ENCODE results near the gene LGI4.

Gene LGI4

DNA sequence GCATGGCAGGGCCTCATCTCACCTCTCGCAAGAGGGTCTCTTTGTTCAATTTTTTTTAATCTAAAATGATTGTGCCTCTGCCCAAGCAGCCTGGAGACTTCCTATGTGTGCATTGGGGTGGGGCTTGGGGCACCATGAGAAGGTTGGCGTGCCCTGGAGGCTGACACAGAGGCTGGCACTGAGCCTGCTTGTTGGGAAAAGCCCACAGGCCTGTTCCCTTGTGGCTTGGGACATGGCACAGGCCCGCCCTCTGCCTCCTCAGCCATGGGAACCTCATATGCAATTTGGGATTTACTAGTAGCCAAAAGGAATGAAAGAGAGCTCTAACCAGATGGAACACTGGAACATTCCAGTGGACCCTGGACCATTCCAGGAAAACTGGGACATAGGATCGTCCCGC lies 11.3 kb downstream of the LGI4 start:
- DNase-seq (ENCODE audit: extremely low read depth, low read depth): no peak
- TF ChIP-seq, protein P1, sequence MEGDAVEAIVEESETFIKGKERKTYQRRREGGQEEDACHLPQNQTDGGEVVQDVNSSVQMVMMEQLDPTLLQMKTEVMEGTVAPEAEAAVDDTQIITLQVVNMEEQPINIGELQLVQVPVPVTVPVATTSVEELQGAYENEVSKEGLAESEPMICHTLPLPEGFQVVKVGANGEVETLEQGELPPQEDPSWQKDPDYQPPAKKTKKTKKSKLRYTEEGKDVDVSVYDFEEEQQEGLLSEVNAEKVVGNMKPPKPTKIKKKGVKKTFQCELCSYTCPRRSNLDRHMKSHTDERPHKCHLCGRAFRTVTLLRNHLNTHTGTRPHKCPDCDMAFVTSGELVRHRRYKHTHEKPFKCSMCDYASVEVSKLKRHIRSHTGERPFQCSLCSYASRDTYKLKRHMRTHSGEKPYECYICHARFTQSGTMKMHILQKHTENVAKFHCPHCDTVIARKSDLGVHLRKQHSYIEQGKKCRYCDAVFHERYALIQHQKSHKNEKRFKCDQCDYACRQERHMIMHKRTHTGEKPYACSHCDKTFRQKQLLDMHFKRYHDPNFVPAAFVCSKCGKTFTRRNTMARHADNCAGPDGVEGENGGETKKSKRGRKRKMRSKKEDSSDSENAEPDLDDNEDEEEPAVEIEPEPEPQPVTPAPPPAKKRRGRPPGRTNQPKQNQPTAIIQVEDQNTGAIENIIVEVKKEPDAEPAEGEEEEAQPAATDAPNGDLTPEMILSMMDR (IDR thresholded peaks at IDR 0.05; ENCODE audit: low read depth, low read length, missing control alignments): no peak
- peak overlapping the region; percentile 60; the same call in 1 of the 2 replicates for H3K4me3 ChIP-seq (replicated peaks; ENCODE audit: low read depth, low read length)

DNA sequence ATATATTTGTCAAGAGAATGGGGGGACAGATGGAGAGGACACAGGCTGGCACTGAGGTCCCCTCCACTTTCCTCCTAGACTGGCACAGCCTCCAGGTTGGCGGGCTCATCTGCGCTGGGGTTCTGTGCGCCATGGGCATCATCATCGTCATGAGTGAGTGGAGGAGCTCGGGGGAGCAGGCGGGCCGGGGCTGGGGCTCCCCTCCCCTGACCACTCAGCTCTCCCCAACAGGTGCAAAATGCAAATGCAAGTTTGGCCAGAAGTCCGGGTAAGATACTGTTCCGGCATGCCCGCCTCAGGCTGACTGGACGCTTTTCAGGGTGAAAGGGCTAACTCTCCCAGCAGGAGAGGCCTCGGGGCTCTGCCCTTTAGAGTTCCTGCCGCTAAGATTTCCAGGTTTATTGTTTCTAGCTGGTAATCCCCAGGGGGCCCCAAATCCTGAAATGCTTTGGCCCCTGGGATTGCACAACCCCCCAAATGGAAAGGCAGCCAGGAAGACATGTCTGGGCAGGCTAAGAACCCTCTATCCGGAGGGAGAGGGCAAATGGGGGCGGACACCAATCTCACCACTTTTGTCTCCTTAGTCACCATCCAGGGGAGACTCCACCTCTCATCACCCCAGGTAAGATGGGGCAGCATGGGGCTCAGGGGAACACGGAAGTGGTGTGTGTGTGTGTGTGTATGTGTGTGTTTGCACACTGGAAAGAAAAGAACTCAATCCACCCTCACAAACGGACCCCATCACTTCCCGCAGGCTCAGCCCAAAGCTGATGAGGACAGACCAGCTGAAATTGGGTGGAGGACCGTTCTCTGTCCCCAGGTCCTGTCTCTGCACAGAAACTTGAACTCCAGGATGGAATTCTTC lies 11.9 kb downstream of the LGI4 start:
- DNase-seq (ENCODE audit: extremely low read depth, low read depth): no peak
- no peak overlapping the region for H3K4me3 ChIP-seq (replicated peaks; ENCODE audit: low read depth, low read length)
- TF ChIP-seq, protein P1 (IDR thresholded peaks at IDR 0.05; ENCODE audit: low read depth, low read length, missing control alignments): no peak

DNA sequence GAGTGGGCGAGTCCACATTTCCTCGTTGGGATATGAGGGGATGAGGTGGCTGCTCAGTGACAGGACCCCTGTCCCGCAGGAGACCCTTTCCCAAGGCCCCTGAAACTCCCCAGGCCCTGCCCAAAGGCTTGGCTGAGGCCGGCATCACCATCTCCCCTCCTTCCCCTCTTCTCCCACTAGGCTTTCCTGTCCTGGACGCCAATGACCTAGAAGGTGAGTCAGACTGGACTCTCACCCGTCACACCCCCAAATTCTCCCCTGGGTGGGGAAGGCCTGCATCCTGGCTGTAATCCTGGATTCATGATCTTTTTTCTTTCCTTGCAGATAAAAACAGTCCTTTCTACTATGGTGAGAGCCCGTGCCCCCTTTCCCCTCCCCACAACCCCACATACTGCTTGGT lies 14.0 kb downstream of the LGI4 start:
- TF ChIP-seq, protein P1 (IDR thresholded peaks at IDR 0.05; ENCODE audit: low read depth, low read length, missing control alignments): no peak
- no peak overlapping the region for H3K4me3 ChIP-seq (replicated peaks; ENCODE audit: low read depth, low read length)
- DNase-seq (ENCODE audit: extremely low read depth, low read depth): no peak

DNA sequence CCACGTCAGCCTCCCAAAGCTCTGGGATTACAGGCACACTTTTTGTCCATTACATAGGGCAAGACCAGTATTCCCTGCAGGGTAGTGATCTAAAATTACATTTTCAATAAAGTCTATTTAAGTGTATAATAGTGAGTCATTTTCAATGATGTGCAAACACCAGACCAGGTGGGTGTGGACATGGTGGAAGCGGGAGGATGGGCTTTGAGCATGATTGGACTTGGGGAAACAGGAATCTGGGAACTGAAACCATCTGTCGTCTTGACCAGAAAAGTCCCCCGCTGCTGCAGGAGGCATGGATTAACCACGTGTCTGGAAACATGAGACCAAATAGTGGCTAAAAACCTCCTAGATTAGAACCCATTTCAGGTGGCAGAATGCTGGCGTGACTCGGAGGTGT lies 14.4 kb downstream of the LGI4 start:
- TF ChIP-seq, protein P1 (IDR thresholded peaks at IDR 0.05; ENCODE audit: low read depth, low read length, missing control alignments): no peak
- peak; percentile 90 for DNase-seq (ENCODE audit: extremely low read depth, low read depth)
- H3K4me3 ChIP-seq (replicated peaks; ENCODE audit: low read depth, low read length): no peak overlapping the region

DNA sequence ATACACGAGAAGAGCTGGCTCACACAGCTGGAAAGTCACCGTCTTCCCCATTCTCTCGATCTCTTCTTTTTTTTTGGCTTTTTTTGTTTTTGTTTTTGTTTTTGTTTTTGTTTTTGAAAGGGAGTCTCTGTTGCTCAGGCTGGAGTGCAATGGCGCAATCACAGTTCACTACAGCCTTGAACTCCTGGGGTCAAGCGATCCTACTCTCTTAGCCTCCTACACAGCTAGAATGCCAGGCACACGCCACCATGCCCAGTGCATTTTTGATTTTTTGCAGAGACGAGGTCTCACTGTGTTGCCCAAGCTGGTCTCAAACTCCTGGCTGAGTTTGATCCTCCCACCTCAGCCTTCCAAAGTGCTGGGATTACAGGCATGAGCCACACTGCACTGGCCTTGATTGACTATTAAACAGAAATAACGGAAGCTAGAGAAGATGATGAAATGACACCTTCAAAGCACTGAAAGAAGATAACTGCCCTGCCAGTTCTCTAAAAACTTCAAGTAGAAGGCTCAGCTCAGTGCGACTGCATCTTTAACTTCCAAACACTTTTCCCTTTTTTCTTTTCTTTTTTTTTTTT lies 15.2 kb downstream of the LGI4 start:
- no peak for DNase-seq (ENCODE audit: extremely low read depth, low read depth)
- TF ChIP-seq, protein P1 (IDR thresholded peaks at IDR 0.05; ENCODE audit: low read depth, low read length, missing control alignments): no peak
- H3K4me3 ChIP-seq (replicated peaks; ENCODE audit: low read depth, low read length): no peak overlapping the region

DNA sequence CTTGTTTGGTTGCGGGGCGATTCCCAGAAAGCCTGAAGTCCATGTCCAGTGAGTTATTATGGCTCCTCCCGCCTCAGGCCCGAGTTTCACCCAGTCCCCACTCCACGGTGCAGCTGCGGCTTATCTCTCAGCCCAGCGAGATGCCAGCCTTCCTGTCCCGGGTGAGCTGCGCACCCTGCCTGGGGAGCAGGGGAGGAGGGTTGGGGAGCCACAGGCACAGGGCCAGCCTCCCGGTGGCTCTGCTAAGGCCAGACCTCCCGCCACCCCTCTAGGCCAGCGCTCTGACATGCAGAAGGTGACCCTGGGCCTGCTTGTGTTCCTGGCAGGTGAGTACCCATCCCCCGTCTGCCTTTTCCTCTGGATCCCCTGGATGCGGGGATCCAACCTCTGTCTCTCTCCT lies 15.8 kb downstream of the LGI4 start:
- TF ChIP-seq, protein P1 (IDR thresholded peaks at IDR 0.05; ENCODE audit: low read depth, low read length, missing control alignments): no peak
- no peak overlapping the region for H3K4me3 ChIP-seq (replicated peaks; ENCODE audit: low read depth, low read length)
- DNase-seq (ENCODE audit: extremely low read depth, low read depth): no peak

Data from HFF-Myc (cell line).